Lower lobe of right lung (tissue), 2 donors: ENCODE measurements around the gene GFRA1. TPM values are rescaled to one million over a fixed set of nuclear protein-coding genes. Genes with fewer than 3 reads are reported as not detected.

Experiments used
- ATAC-seq, 2 donors: fragments of 200-7000 bp; cut with Tn5 transposase; one replicate each; pipeline ENCODE4 v1.9.1; 2020 to 2022; ENCODE audit warnings: mild to moderate bottlenecking in 2 of 2, moderate library complexity in 2 of 2
- DNase-seq: peaks from one replicate; pipeline ENCODE4 v3.0.0-alpha.2; 2020
- H3K27ac ChIP-seq: fragments of 200-600 bp; one replicate; pipeline ENCODE4 v1.8.0; 2022
- H3K27me3 ChIP-seq: fragments of 200-600 bp; one replicate; pipeline ENCODE4 v1.8.0; 2022; ENCODE audit warnings: low read depth
- H3K36me3 ChIP-seq: fragments of 200-600 bp; one replicate; pipeline ENCODE4 v1.8.0; 2022; ENCODE audit warnings: mild to moderate bottlenecking
- H3K4me1 ChIP-seq: fragments of 200-600 bp; one replicate; pipeline ENCODE4 v1.8.0; 2022
- H3K4me3 ChIP-seq: fragments of 200-600 bp; one replicate; pipeline ENCODE4 v1.8.0; 2022; ENCODE audit warnings: mild to moderate bottlenecking
- H3K9me3 ChIP-seq: fragments of 200-600 bp; one replicate; pipeline ENCODE4 v1.8.0; 2022
- CTCF ChIP-seq: fragments of 200-600 bp; IDR thresholded peaks from one replicate; pipeline ENCODE4 v1.8.0; 2022; ENCODE audit warnings: antibody characterized with exemption, mild to moderate bottlenecking
- intact Hi-C: fragments of 100-400 bp; cut with DNase I; formaldehyde crosslinking; loops from one replicate; pipeline ENCODE4 v1.11.0; 2022
- total RNA-seq: library from RNA; stranded (reverse); fragmentation: NEBNext Ultra II Directional; extraction: Animal tissue kit (Norgen Biotek cat#: 25700); gene quantifications from one replicate; pipeline ENCODE4 v1.2.1, GENCODE V29; 2021
- donor health status: DM: no; HTN: yes; CAD: no; lungs with severe emphysema.

GFRA1 gene
- total RNA-seq, 1 donor from 2014 or later = 9.8 TPM

GRCh38 chr10:116112232-116113231 is 160.5 kb downstream of the GFRA1 start:
- no peak overlapping the region for H3K4me3 ChIP-seq
- no peaks in the 10 kb centered on the region for H3K36me3 ChIP-seq
- no peak for ATAC-seq
- H3K27ac ChIP-seq = no peak overlapping the region
- DNase-seq = no peak
- intact Hi-C loops = no loop called here
- H3K4me1 ChIP-seq = no peaks in the 10 kb centered on the region
- TF ChIP-seq CTCF = no peak
- H3K27me3 ChIP-seq = no peaks in the 10 kb centered on the region
- no peaks in the 10 kb centered on the region for H3K9me3 ChIP-seq

GRCh38 chr10:116111483-116112095 is 161.4 kb downstream of the GFRA1 start:
- no peak overlapping the region for H3K4me3 ChIP-seq
- no peaks in the 10 kb centered on the region for H3K9me3 ChIP-seq
- no peaks in the 10 kb centered on the region for H3K36me3 ChIP-seq
- H3K4me1 ChIP-seq = no peaks in the 10 kb centered on the region
- DNase-seq = no peak
- intact Hi-C loops = no loop called here
- no peak for TF ChIP-seq CTCF
- no peaks in the 10 kb centered on the region for H3K27me3 ChIP-seq
- no peak for ATAC-seq
- no peak overlapping the region for H3K27ac ChIP-seq

DNA sequence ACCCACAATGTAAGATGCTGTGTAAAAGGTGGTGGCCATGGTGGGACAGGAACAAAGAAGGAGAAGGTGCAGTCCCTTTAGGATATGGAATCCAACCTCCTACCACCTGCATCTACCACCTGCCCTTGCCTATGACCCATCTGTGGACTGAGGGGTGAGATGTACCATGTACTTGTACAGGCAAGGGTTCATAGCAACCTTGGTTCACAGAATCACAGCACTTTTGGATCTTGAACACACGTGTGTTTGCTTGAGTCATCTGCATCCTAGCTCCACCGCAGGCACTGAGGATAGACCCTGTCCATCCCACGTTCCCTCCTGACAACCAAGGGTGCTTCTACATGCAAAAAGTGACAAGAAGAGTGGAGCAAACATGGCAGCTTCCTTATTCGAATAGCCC is 162.3 kb downstream of the GFRA1 start:
- DNase-seq = no peak
- Histone ChIP-seq H3K36me3 (no peaks in the 10 kb centered on the region), H3K4me1 (no peaks in the 10 kb centered on the region), H3K4me3 (no peak overlapping the region), H3K9me3 (no peaks in the 10 kb centered on the region), H3K27me3 (no peaks in the 10 kb centered on the region), H3K27ac (no peak overlapping the region)
- TF ChIP-seq CTCF = no peak
- no peak for ATAC-seq
- intact Hi-C loops = no loop called here

DNA sequence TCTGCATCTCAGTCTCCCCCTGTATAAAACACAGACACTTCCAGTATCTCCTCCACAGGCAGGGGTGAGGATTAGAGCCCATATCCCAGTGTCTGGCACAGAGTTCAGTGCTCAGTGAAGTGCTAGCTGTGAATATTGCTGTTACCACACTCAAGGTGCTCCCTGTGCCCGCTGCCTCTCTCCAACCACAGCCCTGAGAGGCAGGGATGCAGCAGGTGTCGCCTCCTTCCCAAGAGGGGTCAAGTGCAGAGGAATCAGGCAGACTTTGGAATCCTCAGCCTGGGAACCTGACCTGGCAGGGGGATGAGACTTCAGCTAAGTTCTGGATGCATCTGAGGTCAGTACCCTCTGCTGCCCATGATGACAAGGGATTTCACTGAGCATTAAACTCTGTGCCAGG is 163.1 kb downstream of the GFRA1 start:
- no peaks in the 10 kb centered on the region for H3K36me3 ChIP-seq

GRCh38 chr10:116109481-116109880 is 163.5 kb downstream of the GFRA1 start:
- ATAC-seq (no peak), DNase-seq (no peak)
- intact Hi-C loops = no loop called here
- H3K4me1 ChIP-seq = no peaks in the 10 kb centered on the region
- H3K27me3 ChIP-seq = no peaks in the 10 kb centered on the region
- TF ChIP-seq CTCF = no peak
- no peak overlapping the region for H3K27ac ChIP-seq
- no peaks in the 10 kb centered on the region for H3K9me3 ChIP-seq
- no peaks in the 10 kb centered on the region for H3K36me3 ChIP-seq
- H3K4me3 ChIP-seq = no peak overlapping the region

More for the DNA sequence above, 163.1 kb downstream of the GFRA1 start:
- no peak for TF ChIP-seq CTCF
- no peak overlapping the region for H3K27ac ChIP-seq
- intact Hi-C loops = no loop called here
- DNase-seq (no peak), ATAC-seq (no peak)
- no peaks in the 10 kb centered on the region for H3K27me3 ChIP-seq
- no peak overlapping the region for H3K4me3 ChIP-seq
- H3K9me3 ChIP-seq = no peaks in the 10 kb centered on the region
- no peaks in the 10 kb centered on the region for H3K4me1 ChIP-seq
